Thymus (tissue), 14 donors: ENCODE results near the gene RBM48. TPM values are rescaled to one million over a fixed set of nuclear protein-coding genes. Genes with fewer than 3 reads are reported as not detected.
"Not testable (repeated sequence)": the region's sequence is repeated elsewhere in the genome, so short reads cannot be mapped to it uniquely, and the experiment has no call there.

Experiments
- DNase-seq, 9 donors: peaks; one replicate each; pipeline ENCODE4 v3.0.0-alpha.2; 2013; ENCODE audit warnings: low spot score in 9 of 9, low read depth in 6 of 9, missing footprints in 1 of 9
- H3K27ac ChIP-seq, 2 donors: one replicate each; pipeline ENCODE4 v1.5.1; 2013; ENCODE audit warnings: control low read depth in 1 of 2, low read depth in 1 of 2, low read length in 1 of 2, mild to moderate bottlenecking in 1 of 2, moderate library complexity in 1 of 2
- H3K27me3 ChIP-seq, 2 donors: one replicate each; pipeline ENCODE4 v1.5.1; 2013; ENCODE audit warnings: low read length in 1 of 2; ENCODE audit not compliant: control insufficient read depth in 2 of 2, insufficient read depth in 1 of 2
- H3K36me3 ChIP-seq, 2 donors: one replicate each; pipeline ENCODE4 v1.5.1; 2013; ENCODE audit warnings: low read length in 1 of 2, mild to moderate bottlenecking in 1 of 2, moderate library complexity in 1 of 2; ENCODE audit not compliant: control insufficient read depth in 2 of 2, insufficient read depth in 2 of 2
- H3K4me1 ChIP-seq, 2 donors: one replicate each; pipeline ENCODE4 v1.5.1; 2013; ENCODE audit warnings: low read length in 2 of 2; ENCODE audit not compliant: control insufficient read depth in 2 of 2, insufficient read depth in 2 of 2
- H3K4me3 ChIP-seq, 2 donors: one replicate each; pipeline ENCODE4 v1.5.1; 2013; ENCODE audit warnings: low read length in 2 of 2, control low read depth in 1 of 2, mild to moderate bottlenecking in 1 of 2
- H3K9me3 ChIP-seq, 2 donors: one replicate each; pipeline ENCODE4 v1.5.1; 2013; ENCODE audit warnings: low read length in 1 of 2, mild to moderate bottlenecking in 1 of 2; ENCODE audit not compliant: control insufficient read depth in 2 of 2, insufficient read depth in 1 of 2
- WGBS: extraction: QIAGEN DNeasy Blood & Tissue Kit; methylation state at CpG from one replicate; pipeline ENCODE4 v1.1.7; 2013; 5-methylcytosine and 5-hydroxymethylcytosine counted together
- long read RNA-seq, 10 donors: transcript quantifications; one replicate each; lab custom pipeline, GENCODE V29; 2026
- polyA plus RNA-seq: library from polyadenylated mRNA; stranded (reverse); fragments of 200-250 nt; gene quantifications from one replicate; pipeline ENCODE4 v1.2.3, GENCODE V29; 2013
- total RNA-seq: library from RNA; stranded (reverse); fragments of 120-200 nt; gene quantifications from one replicate; pipeline ENCODE4 v1.2.4, GENCODE V29; 2013
- donor health status: healthy.

Gene RBM48
- total RNA-seq (9.7 TPM), polyA plus RNA-seq (10.0 TPM)
- long read RNA-seq, donor 1, partial matches to known transcripts = 0 of 1 reads
- long read RNA-seq, donor 1, other reads (novel, unspliced or antisense) = 0 of 1 reads
- long read RNA-seq, donor 2 = 0 reads
- long read RNA-seq, donor 3, full-length matches to known transcripts = 10 of 10 reads
- long read RNA-seq, donor 3, partial matches to known transcripts = 0 of 10 reads
- long read RNA-seq, donor 3, other reads (novel, unspliced or antisense) = 0 of 10 reads
- long read RNA-seq, donor 4, full-length matches to known transcripts = 2 of 2 reads
- long read RNA-seq, donor 4, partial matches to known transcripts = 0 of 2 reads
- long read RNA-seq, donor 4, other reads (novel, unspliced or antisense) = 0 of 2 reads
- long read RNA-seq, donor 5, full-length matches to known transcripts = 13 of 13 reads
- long read RNA-seq, donor 5, partial matches to known transcripts = 0 of 13 reads
- long read RNA-seq, donor 5, other reads (novel, unspliced or antisense) = 0 of 13 reads
- long read RNA-seq, donor 6, full-length matches to known transcripts = 6 of 6 reads
- long read RNA-seq, donor 6, partial matches to known transcripts = 0 of 6 reads
- long read RNA-seq, donor 6, other reads (novel, unspliced or antisense) = 0 of 6 reads
- long read RNA-seq, donor 7, transcript RBM48-201 (5 exons, 1,742 nt) = major isoform, 7 of 17 reads
- long read RNA-seq, donor 7, partial matches to known transcripts = 10 of 17 reads
- long read RNA-seq, donor 7, other reads (novel, unspliced or antisense) = 0 of 17 reads
- long read RNA-seq, donor 8, partial matches to known transcripts = 0 of 1 reads
- long read RNA-seq, donor 8, other reads (novel, unspliced or antisense) = 0 of 1 reads
- long read RNA-seq, donor 9, partial matches to known transcripts = 0 of 2 reads
- long read RNA-seq, donor 9, other reads (novel, unspliced or antisense) = 0 of 2 reads
- long read RNA-seq, donor 10, full-length matches to known transcripts = 4 of 4 reads
- long read RNA-seq, donor 10, partial matches to known transcripts = 0 of 4 reads
- long read RNA-seq, donor 10, other reads (novel, unspliced or antisense) = 0 of 4 reads

DNA sequence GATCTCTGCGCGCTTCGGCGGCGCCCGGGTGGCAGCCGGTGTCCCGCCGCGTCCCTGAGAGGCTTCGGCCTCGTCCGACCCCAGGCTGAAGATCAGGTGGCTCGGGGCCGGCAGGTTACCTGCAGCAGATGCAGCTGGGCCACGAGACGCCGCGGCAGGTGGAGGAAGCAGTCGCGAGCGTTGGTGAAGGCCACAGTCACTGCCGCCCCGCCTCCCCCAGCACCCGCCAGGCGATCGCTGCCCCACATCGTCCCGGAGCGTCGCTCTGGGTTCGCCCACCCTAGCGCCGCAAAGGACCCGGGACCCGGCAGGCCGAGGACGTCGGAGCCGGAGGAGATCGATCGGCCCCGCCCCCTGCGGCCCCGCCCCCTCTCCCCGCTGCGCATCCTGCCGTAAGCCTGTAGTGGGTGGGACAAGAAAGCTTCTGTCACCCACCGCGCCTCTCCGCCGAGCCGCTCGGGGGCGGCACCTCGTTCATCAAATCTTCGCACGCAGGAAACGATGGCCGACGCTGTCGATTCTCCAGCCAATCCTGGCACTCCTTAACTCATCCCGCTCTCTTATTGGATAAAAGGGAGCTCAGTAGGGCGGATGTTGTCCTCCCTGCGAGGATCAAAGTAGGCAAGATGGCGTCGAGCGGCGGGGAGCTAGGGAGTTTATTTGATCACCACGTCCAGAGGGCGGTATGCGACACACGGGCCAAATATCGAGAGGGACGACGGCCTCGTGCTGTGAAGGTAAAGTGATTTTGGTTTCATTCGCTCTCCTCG is at the start of gene RBM48, which contains the start of gene PEX1:
Gene RBM48, plus strand, starts transcription at position 608 of the 770 bp plus-strand sequence. Its CDS starts 19 bp downstream, at position 627.
Gene PEX1, minus strand, starts transcription at position 333 of the 770 bp plus-strand sequence. Its CDS starts 85 bp downstream, at position 248.
- WGBS = under 1% methylated on average over 79 of the region's 79 CpGs
- Histone ChIP-seq H3K4me1 (peaks cover 6 to 7% of the 10 kb centered on the region in 2 donors), H3K27ac (peak within 1 kb of the TSS; percentile 92 to 94), H3K27me3 (no peaks in the 10 kb centered on the region), H3K36me3 (peaks cover 7 to 26% of the 10 kb centered on the region in 2 donors), H3K4me3 (peak within 1 kb of the TSS; percentile 68 to 96), H3K9me3 (no peaks in the 10 kb centered on the region)
- peak; percentile 88 to 99 (median 98) for DNase-seq

DNA sequence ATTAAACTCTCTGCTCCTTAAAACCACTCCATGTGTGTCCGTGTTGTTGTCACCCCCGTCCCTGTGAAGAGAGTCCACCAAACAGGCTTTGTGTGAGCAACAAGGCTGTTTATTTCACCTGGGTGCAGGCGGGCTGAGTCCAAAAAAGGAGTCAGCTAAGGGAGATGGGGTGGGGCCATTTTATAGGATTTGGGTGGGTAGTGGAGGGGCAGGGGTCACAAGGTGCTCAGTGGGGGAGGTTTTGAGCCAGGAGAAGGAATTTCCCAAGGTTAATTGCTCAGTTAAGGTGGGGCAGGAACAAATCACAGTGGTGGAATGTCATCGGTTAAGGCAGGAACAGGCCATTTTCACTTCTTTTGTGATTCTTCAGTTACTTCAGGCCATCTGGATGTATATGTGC is 49.4 kb upstream of the RBM48 start:
- H3K9me3 ChIP-seq, DNase-seq: not testable (repeated sequence)
- 97% methylated on average over 4 of the region's 4 CpGs for WGBS

DNA sequence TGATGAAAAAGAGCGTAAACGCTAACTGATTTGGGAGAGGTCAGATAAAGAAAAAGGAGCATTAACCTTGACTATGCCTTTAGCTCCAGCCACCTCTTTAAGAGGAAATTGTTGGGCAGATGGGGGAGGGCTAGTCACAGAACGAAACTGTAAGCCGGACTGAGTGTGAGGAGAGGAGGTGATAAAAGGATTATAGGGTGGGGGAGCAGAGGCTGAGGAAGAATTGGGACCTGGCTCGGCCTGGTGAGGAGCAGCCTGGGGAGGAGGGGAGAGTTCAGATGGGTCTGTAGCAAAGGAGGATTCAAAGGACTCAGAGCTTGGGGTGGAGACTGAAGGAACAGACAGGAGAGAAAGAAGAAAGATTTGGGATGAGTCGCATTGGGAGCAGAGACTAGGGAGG is 45.0 kb upstream of the RBM48 start:
- H3K9me3 ChIP-seq, H3K4me1 ChIP-seq, H3K27ac ChIP-seq, DNase-seq, H3K4me3 ChIP-seq, H3K27me3 ChIP-seq: not testable (repeated sequence)
- H3K36me3 ChIP-seq = peaks cover 6 to 14% of the 10 kb centered on the region in 2 donors
- 98% methylated on average over 6 of the region's 6 CpGs for WGBS

More for the DNA sequence above, 49.4 kb upstream of the RBM48 start:
- H3K4me3 ChIP-seq, H3K27ac ChIP-seq, H3K4me1 ChIP-seq, H3K36me3 ChIP-seq, H3K27me3 ChIP-seq: not testable (repeated sequence)

DNA sequence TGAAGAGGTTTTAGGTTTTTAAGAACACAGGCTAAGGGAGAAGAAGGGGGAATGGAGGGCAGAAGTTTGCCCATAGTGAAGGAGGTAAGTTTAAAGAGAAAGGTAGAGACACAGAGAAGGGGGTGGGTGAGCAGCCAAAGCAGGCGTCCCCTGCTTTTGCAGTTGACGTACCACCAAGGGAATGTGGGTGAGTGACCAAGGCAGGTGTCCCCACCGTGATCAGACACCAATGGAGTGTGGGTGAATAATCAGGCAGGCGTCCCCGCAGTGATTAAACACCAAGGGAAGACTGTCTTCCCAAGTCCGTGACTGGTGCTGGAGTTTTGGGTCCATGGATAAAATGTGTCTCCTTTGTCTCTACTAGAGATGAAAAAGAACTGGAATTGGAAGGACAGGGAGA is 44.4 kb upstream of the RBM48 start:
- H3K27me3 ChIP-seq, H3K27ac ChIP-seq, H3K4me1 ChIP-seq, H3K9me3 ChIP-seq, DNase-seq, H3K4me3 ChIP-seq: not testable (repeated sequence)
- 97% methylated on average over 6 of the region's 6 CpGs for WGBS
- H3K36me3 ChIP-seq = peaks cover 8 to 19% of the 10 kb centered on the region in 2 donors

DNA sequence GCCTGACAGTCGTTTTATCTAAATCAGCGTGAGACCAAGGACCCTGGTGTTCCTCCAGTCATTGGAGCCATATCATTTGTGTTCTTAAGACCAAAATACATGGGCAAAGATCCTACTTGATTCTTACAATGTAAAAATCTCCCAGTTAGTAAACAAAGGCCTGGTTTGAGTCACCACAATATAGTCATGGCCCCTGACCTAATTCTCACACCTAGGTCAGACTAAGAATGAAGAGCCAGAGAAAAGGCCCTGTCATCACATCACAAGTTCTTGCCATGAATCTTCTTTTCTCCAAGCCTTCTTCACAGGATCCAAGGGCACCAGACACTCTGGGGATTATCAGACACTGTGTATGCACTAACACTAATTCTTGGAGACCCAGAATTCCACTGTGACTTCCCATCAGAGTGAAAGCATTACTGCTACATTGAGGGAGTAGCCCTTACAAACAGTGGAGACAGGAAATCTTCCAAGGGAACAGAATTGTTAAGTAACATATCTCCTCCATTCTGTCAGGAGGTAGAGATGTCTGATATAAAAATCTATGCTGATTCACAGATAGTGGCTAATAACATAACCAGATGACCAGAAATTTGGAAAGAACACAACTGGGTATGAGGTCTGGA is 43.2 kb upstream of the RBM48 start:
- Histone ChIP-seq H3K9me3 (no peaks in the 10 kb centered on the region), H3K27ac (no peak overlapping the region), H3K4me1 (no peaks in the 10 kb centered on the region), H3K27me3 (no peaks in the 10 kb centered on the region), H3K4me3 (no peak overlapping the region), H3K36me3 (peaks cover 9 to 23% of the 10 kb centered on the region in 2 donors)
- 100% methylated on average over 2 of the region's 2 CpGs for WGBS
- DNase-seq = no peak

DNA sequence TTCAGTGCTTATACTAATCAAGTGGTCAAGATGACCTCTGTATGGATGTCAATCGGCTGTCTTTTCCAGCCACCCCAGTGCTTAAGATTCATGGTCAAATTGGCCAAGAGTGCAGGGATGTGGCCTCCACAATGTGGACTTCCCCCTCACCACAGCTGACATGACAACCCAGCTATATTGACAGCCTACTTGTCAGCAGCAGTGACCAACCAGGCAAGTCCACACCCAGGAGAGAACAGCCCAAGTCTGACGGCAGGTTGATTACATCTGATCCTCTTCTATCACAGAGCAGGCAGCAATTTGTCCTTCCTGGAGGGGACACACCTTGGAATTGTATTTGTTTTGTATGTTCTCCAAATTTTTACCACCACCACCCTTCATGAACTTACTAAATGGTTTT is 42.6 kb upstream of the RBM48 start:
- no peak overlapping the region for H3K4me3 ChIP-seq
- H3K36me3 ChIP-seq = peaks cover 9 to 23% of the 10 kb centered on the region in 2 donors
- H3K4me1 ChIP-seq = no peaks in the 10 kb centered on the region
- no peaks in the 10 kb centered on the region for H3K9me3 ChIP-seq
- no peaks in the 10 kb centered on the region for H3K27me3 ChIP-seq
- no peak for DNase-seq
- H3K27ac ChIP-seq = no peak overlapping the region
- 98% methylated on average over 2 of the region's 2 CpGs for WGBS

DNA sequence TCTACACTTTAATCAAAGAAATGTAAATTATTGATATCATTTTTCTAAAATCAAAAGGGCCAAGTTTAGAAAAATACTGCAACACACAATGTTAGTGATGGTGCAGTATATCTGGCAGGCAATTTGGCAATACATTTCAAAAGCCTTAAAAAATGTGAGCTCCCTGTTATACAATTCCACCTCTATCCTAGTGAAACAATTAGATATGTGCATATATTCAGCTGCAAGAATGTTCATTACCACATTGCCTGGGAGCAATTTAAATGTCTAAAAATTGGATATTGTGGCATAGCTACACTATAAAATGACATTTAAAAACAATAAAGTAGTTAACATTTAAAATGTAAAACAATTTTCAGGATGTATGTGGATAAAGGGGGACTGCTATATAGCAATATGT is 40.8 kb upstream of the RBM48 start:
- H3K4me3 ChIP-seq = no peak overlapping the region
- H3K9me3 ChIP-seq = no peaks in the 10 kb centered on the region
- H3K27me3 ChIP-seq = no peaks in the 10 kb centered on the region
- no peak overlapping the region for H3K27ac ChIP-seq
- H3K4me1 ChIP-seq = no peaks in the 10 kb centered on the region
- H3K36me3 ChIP-seq = peaks cover 16 to 37% of the 10 kb centered on the region in 2 donors
- DNase-seq = no peak

DNA sequence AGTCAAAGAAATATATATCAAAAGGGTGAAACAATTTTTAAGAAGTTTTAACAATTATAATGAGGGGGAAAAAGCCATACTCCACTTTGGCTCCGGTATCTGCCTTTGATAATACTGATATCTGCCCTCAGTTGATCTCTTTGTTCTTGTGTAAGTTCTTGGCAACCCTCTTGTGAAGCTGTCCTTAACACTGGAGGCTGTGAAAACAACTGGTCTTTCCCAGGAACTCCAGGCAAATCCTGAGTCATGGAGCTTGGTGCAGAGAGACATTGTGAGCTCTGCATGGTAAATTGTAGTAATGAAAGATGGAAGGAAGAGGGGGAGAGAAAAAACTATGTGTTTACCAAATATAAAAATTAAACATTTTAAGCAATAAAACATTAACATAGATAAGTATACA is 39.0 kb upstream of the RBM48 start:
- Histone ChIP-seq H3K36me3 (peaks cover 24 to 49% of the 10 kb centered on the region in 2 donors), H3K9me3 (no peaks in the 10 kb centered on the region), H3K4me1 (no peaks in the 10 kb centered on the region), H3K27ac (no peak overlapping the region), H3K4me3 (no peak overlapping the region), H3K27me3 (no peaks in the 10 kb centered on the region)
- no peak for DNase-seq
- 99% methylated on average over 1 of the region's 1 CpG for WGBS
